Ramos (cell line): ENCODE data around the gene MTHFD2L.

ENCODE experiments used
- in situ Hi-C: fragments of 300-500 bp; cut with MboI; formaldehyde crosslinking; loops from one replicate; pipeline ENCODE4 v1.14.3; 2022; ENCODE audit warnings: low sequenced_read_pairs; ENCODE audit not compliant: unreplicated experiment

MTHFD2L gene

GRCh38 chr4:74287791-74288190, 129.9 kb downstream of the MTHFD2L start:
- in situ Hi-C loops: no loop called here

GRCh38 chr4:74291471-74291870, 133.6 kb downstream of the MTHFD2L start:
- in situ Hi-C loops: no loop called here

- in situ Hi-C loops: no loop called here
Observed at GRCh38 chr4:74292111-74292870, 134.4 kb downstream of the MTHFD2L start.

GRCh38 chr4:74293558-74293957, 135.6 kb downstream of the MTHFD2L start:
- in situ Hi-C loops: no loop called here

GRCh38 chr4:74294681-74295080, 136.8 kb downstream of the MTHFD2L start:
- in situ Hi-C loops: no loop called here

GRCh38 chr4:74297539-74297938, 139.6 kb downstream of the MTHFD2L start:
- in situ Hi-C loops: no loop called here

GRCh38 chr4:74304095-74304625, 146.2 kb downstream of the MTHFD2L start:
- in situ Hi-C loops: no loop called here

- in situ Hi-C loops: no loop called here
Observed at GRCh38 chr4:74305000-74305399, 147.1 kb downstream of the MTHFD2L start.

- in situ Hi-C loops: no loop called here
Observed at GRCh38 chr4:74307170-74307569, 149.3 kb downstream of the MTHFD2L start.

GRCh38 chr4:74308215-74308614, 150.3 kb downstream of the MTHFD2L start, which contains the start of gene EPGN:
Gene EPGN (plus strand): TSS chr4:74308470. CDS start chr4:74308534, 64 bp downstream.
- in situ Hi-C loops: no loop called here

- in situ Hi-C loops: no loop called here
Observed at GRCh38 chr4:74309223-74309622, 151.3 kb downstream of the MTHFD2L start.

- in situ Hi-C loops: no loop called here
Observed at GRCh38 chr4:74311696-74312313, 153.9 kb downstream of the MTHFD2L start.

- in situ Hi-C loops: no loop called here
Observed at GRCh38 chr4:74314329-74314728, 156.4 kb downstream of the MTHFD2L start.

GRCh38 chr4:74314944-74315343, 157.0 kb downstream of the MTHFD2L start:
- in situ Hi-C loops: no loop called here

- in situ Hi-C loops: no loop called here
Observed at GRCh38 chr4:74315376-74315775, 157.5 kb downstream of the MTHFD2L start.

- in situ Hi-C loops: no loop called here
Observed at GRCh38 chr4:74316397-74316796, 158.5 kb downstream of the MTHFD2L start.

- in situ Hi-C loops: no loop called here
Observed at GRCh38 chr4:74317616-74318246, 159.8 kb downstream of the MTHFD2L start.

- in situ Hi-C loops: no loop called here
Observed at GRCh38 chr4:74318276-74318675, 160.4 kb downstream of the MTHFD2L start.

GRCh38 chr4:74319470-74319869, 161.6 kb downstream of the MTHFD2L start:
- in situ Hi-C loops: no loop called here

GRCh38 chr4:74320559-74321118, 162.7 kb downstream of the MTHFD2L start:
- in situ Hi-C loops: no loop called here

- in situ Hi-C loops: no loop called here
Observed at GRCh38 chr4:74322301-74322700, 164.4 kb downstream of the MTHFD2L start.
